Measurements from ENCODE around the gene CD300LG. TPM values are rescaled to one million over a fixed set of nuclear protein-coding genes. Genes with fewer than 3 reads are reported as not detected.
A peak's percentile ranks its signal among the peaks of the same experiment; 100 is the strongest.

CD300LG gene
- total RNA-seq, 1 donor from 2014 or later: 5.4 TPM

GRCh38 chr17:43907425-43907981 is 60.5 kb downstream of the CD300LG start, which contains the start of gene MPP2:
Gene MPP2 (minus strand): TSS chr17:43907536. CDS start chr17:43904460, 3,076 bp downstream.
- Mint-ChIP-seq H3K36me3 (ENCODE audit: low read depth, unreplicated experiment) (no peaks in the 10 kb centered on the region), H3K4me1 (ENCODE audit: unreplicated experiment) (peaks cover 3% of the 10 kb centered on the region), H3K27me3 (ENCODE audit: unreplicated experiment) (peaks cover 11% of the 10 kb centered on the region), H3K9me3 (ENCODE audit: unreplicated experiment) (no peaks in the 10 kb centered on the region), H3K27ac (ENCODE audit: unreplicated experiment) (peak within 1 kb of the TSS; percentile 70), H3K4me3 (ENCODE audit: unreplicated experiment) (peak within 1 kb of the TSS; percentile 77)
- DNase-seq (ENCODE audit: low spot score): peak; percentile 85
- TF ChIP-seq, protein P1, sequence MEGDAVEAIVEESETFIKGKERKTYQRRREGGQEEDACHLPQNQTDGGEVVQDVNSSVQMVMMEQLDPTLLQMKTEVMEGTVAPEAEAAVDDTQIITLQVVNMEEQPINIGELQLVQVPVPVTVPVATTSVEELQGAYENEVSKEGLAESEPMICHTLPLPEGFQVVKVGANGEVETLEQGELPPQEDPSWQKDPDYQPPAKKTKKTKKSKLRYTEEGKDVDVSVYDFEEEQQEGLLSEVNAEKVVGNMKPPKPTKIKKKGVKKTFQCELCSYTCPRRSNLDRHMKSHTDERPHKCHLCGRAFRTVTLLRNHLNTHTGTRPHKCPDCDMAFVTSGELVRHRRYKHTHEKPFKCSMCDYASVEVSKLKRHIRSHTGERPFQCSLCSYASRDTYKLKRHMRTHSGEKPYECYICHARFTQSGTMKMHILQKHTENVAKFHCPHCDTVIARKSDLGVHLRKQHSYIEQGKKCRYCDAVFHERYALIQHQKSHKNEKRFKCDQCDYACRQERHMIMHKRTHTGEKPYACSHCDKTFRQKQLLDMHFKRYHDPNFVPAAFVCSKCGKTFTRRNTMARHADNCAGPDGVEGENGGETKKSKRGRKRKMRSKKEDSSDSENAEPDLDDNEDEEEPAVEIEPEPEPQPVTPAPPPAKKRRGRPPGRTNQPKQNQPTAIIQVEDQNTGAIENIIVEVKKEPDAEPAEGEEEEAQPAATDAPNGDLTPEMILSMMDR (IDR thresholded peaks at IDR 0.05; ENCODE audit: unreplicated experiment): no peak

GRCh38 chr17:43907998-43908721 is 61.2 kb downstream of the CD300LG start:
- Mint-ChIP-seq H3K27ac (ENCODE audit: unreplicated experiment) (peak overlapping the region; percentile 70), H3K36me3 (ENCODE audit: low read depth, unreplicated experiment) (no peaks in the 10 kb centered on the region), H3K9me3 (ENCODE audit: unreplicated experiment) (no peaks in the 10 kb centered on the region), H3K4me1 (ENCODE audit: unreplicated experiment) (peaks cover 3% of the 10 kb centered on the region), H3K4me3 (ENCODE audit: unreplicated experiment) (peak overlapping the region; percentile 77), H3K27me3 (ENCODE audit: unreplicated experiment) (peaks cover 11% of the 10 kb centered on the region)
- TF ChIP-seq, protein P1 (IDR thresholded peaks at IDR 0.05; ENCODE audit: unreplicated experiment): no peak
- DNase-seq (ENCODE audit: low spot score): peak; percentile 53

GRCh38 chr17:43909537-43910231 is 62.7 kb downstream of the CD300LG start:
- Mint-ChIP-seq H3K36me3 (ENCODE audit: low read depth, unreplicated experiment) (no peaks in the 10 kb centered on the region), H3K27me3 (ENCODE audit: unreplicated experiment) (peaks cover 9% of the 10 kb centered on the region), H3K9me3 (ENCODE audit: unreplicated experiment) (no peaks in the 10 kb centered on the region), H3K4me3 (ENCODE audit: unreplicated experiment) (no peak overlapping the region), H3K27ac (ENCODE audit: unreplicated experiment) (no peak overlapping the region), H3K4me1 (ENCODE audit: unreplicated experiment) (peaks cover 3% of the 10 kb centered on the region)
- DNase-seq (ENCODE audit: low spot score): no peak
- TF ChIP-seq, protein P1 (IDR thresholded peaks at IDR 0.05; ENCODE audit: unreplicated experiment): no peak

DNA sequence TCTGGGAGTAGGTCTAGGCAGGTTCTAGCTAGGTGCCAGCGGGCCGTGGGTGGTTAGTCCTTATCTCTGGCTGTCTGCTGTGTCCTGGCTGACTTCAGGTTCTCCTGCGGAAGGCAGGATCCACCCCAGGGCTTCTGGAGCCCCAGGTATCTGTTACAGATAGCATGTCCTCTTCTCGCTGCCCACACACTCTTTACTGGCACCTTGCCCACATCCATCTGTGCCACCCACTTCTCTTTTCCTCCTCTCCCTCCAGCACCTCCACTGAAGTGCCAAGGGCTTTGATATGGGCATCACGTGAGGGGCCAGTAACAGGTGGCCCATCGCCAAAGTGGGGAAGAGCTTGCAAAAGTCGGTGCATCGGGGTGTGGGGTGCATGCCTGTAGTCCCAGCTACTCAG is 64.9 kb downstream of the CD300LG start:
- Mint-ChIP-seq H3K27ac (ENCODE audit: unreplicated experiment) (no peak overlapping the region), H3K36me3 (ENCODE audit: low read depth, unreplicated experiment) (no peaks in the 10 kb centered on the region), H3K9me3 (ENCODE audit: unreplicated experiment) (no peaks in the 10 kb centered on the region), H3K4me1 (ENCODE audit: unreplicated experiment) (peaks cover 3% of the 10 kb centered on the region), H3K27me3 (ENCODE audit: unreplicated experiment) (peaks cover 5% of the 10 kb centered on the region), H3K4me3 (ENCODE audit: unreplicated experiment) (no peak overlapping the region)
- no peak for DNase-seq (ENCODE audit: low spot score)
- TF ChIP-seq, protein P1 (IDR thresholded peaks at IDR 0.05; ENCODE audit: unreplicated experiment): no peak

All from endothelial cell (in vitro differentiated cells).